ENCODE results near the gene POLR2B. TPM values are rescaled to one million over a fixed set of nuclear protein-coding genes. Genes with fewer than 3 reads are reported as not detected.
A peak's percentile ranks its signal among the peaks of the same experiment; 100 is the strongest.
"Not testable (repeated sequence)": the region's sequence is repeated elsewhere in the genome, so short reads cannot be mapped to it uniquely, and the experiment has no call there.

The POLR2B gene
- total RNA-seq, result 10 to 100 TPM; 53.3 to 79.4 (median 65.5) TPM
- polyA plus RNA-seq, result 10 to 100 TPM; 31.8 to 60.2 TPM
- long read RNA-seq, donor 1, partial matches to known transcripts, result 31 of 38 reads
- long read RNA-seq, donor 1, other reads (novel, unspliced or antisense), result 4 of 38 reads
- long read RNA-seq, donor 2, transcript POLR2B-201 (25 exons, 3,748 nt), result major isoform, 14 of 145 reads
- long read RNA-seq, donor 2, partial matches to known transcripts, result 128 of 145 reads
- long read RNA-seq, donor 2, other reads (novel, unspliced or antisense), result 0 of 145 reads
- long read RNA-seq, donor 3, full-length matches to known transcripts, result 84 of 97 reads
- long read RNA-seq, donor 3, partial matches to known transcripts, result 5 of 97 reads
- long read RNA-seq, donor 3, other reads (novel, unspliced or antisense), result 8 of 97 reads

DNA sequence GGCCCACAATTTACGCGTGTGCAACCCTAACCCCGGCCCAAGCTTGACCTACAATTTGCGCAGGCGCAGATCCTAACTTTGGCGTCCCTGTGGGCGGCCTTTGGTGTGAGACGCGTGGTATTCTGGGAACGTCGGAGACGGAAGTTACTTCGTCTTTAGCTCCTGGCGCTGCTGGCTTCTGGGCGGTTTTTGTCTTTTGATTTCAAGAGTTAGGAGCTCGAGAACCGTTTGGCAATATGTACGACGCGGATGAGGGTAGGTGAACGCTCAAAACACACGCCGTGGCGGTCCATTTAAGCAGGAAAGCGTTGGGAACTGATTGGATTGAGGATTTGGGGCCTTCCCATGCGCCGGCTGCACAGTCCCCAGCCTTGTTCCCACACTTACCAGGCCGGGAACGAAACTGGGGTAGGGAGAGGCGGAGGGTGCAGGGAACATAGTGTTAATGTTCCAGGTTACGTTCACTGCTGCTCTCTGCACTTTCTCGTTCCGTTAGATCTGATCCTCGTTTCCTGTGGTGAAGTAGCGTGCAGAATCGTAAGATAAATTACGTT, at the start of gene POLR2B:
POLR2B (plus strand) TSS at position 147 of the 554 bp plus-strand sequence; CDS start at position 237, 90 bp downstream.
- Histone ChIP-seq H3K27me3 (no peaks in the 10 kb centered on the region), H3K4me1 (ENCODE audit: insufficient read depth) (peaks cover 20% of the 10 kb centered on the region), H3K9me3 (no peaks in the 10 kb centered on the region), H3K27ac (peak within 1 kb of the TSS; percentile 70 to 88), H3K4me3 (peak within 1 kb of the TSS; percentile 90), H3K36me3 (no peaks in the 10 kb centered on the region)
- WGBS, 3 donors, result 0% methylated on average over 37 of the region's 37 CpGs
- peak; percentile 89 to 93 (median 92) for DNase-seq
- intact Hi-C loops (cut with DNase I), result loop anchor here in 1 of 4 donors (5.0 kb wide), 1 partner anchor 72 kb away; the partner anchor contains the start of gene REST
- TF ChIP-seq EP300 (IDR thresholded peaks at IDR 0.05) (no peak), POLR2A (IDR thresholded peaks at IDR 0.05) (peak; percentile 64)

DNA sequence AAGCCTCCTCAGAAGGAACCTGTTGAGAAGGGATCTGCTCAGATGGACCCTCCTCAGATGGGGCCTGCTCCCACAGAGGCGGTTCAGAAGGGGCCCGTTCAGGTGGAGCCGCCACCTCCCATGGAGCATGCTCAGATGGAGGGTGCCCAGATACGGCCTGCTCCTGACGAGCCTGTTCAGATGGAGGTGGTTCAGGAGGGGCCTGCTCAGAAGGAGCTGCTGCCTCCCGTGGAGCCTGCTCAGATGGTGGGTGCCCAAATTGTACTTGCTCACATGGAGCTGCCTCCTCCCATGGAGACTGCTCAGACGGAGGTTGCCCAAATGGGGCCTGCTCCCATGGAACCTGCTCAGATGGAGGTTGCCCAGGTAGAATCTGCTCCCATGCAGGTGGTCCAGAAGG, 48.1 kb upstream of the POLR2B start:
- Histone ChIP-seq H3K27ac (no peak overlapping the region), H3K9me3 (no peaks in the 10 kb centered on the region), H3K4me3 (no peak overlapping the region), H3K4me1 (ENCODE audit: insufficient read depth) (no peaks in the 10 kb centered on the region), H3K36me3 (no peaks in the 10 kb centered on the region), H3K27me3 (no peaks in the 10 kb centered on the region)
- WGBS, 3 donors, result 95 to 97% (median 96%) methylated on average over 7 of the region's 7 CpGs
- intact Hi-C loops (cut with DNase I), result no loop called here
- TF ChIP-seq, protein P1, sequence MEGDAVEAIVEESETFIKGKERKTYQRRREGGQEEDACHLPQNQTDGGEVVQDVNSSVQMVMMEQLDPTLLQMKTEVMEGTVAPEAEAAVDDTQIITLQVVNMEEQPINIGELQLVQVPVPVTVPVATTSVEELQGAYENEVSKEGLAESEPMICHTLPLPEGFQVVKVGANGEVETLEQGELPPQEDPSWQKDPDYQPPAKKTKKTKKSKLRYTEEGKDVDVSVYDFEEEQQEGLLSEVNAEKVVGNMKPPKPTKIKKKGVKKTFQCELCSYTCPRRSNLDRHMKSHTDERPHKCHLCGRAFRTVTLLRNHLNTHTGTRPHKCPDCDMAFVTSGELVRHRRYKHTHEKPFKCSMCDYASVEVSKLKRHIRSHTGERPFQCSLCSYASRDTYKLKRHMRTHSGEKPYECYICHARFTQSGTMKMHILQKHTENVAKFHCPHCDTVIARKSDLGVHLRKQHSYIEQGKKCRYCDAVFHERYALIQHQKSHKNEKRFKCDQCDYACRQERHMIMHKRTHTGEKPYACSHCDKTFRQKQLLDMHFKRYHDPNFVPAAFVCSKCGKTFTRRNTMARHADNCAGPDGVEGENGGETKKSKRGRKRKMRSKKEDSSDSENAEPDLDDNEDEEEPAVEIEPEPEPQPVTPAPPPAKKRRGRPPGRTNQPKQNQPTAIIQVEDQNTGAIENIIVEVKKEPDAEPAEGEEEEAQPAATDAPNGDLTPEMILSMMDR (IDR thresholded peaks at IDR 0.05), result no peak
- no peak for TF ChIP-seq POLR2A (IDR thresholded peaks at IDR 0.05)
- DNase-seq, result no peak

DNA sequence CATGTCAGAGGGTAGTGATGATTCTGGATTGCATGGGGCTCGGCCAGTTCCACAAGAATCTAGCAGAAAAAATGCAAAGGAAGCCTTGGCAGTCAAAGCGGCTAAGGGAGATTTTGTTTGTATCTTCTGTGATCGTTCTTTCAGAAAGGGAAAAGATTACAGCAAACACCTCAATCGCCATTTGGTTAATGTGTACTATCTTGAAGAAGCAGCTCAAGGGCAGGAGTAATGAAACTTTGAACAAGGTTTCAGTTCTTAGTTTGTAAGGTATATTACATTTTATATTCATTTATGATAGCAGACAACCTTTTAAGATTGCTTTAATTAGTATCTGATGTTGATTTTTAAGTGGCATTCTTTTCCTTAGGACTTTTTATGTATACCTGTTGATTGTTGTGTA, 46.8 kb upstream of the POLR2B start:
- intact Hi-C loops (cut with DNase I), result no loop called here
- H3K36me3 ChIP-seq, result no peaks in the 10 kb centered on the region
- TF ChIP-seq, protein P1 (IDR thresholded peaks at IDR 0.05), result no peak
- no peak for TF ChIP-seq EP300 (IDR thresholded peaks at IDR 0.05)
- TF ChIP-seq POLR2A (IDR thresholded peaks at IDR 0.05), result no peak
- H3K4me3 ChIP-seq, result no peak overlapping the region
- DNase-seq, result no peak
- H3K9me3 ChIP-seq, result no peaks in the 10 kb centered on the region
- H3K27ac ChIP-seq, result no peak overlapping the region
- no peaks in the 10 kb centered on the region for H3K27me3 ChIP-seq
- H3K4me1 ChIP-seq (ENCODE audit: insufficient read depth), result no peaks in the 10 kb centered on the region
- 56 to 69% (median 61%) methylated on average over 4 of the region's 4 CpGs for whole genome bisulfite sequencing, 3 donors

DNA sequence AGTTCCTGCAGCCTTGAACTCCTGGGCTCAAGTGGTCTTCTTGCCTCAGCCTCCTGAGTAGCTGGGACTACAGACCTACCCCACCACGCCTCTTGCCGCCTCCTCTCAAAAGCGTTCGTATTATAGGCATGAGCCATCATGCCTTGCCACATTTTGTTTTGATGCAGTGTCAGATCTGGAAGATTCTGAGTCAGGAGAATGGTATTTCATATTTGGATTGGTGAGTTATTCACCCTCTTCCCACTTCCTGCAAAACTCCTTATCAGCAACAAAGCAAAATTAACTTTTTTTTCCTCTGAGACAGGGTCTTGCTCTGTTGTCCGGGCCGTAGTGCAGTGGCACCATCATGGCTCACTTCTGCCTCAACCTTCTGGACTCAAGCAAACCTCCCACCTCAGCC, 41.4 kb upstream of the POLR2B start:
- Histone ChIP-seq H3K27me3 (no peaks in the 10 kb centered on the region), H3K4me3 (no peak overlapping the region), H3K36me3 (no peaks in the 10 kb centered on the region), H3K9me3 (no peaks in the 10 kb centered on the region), H3K4me1 (ENCODE audit: insufficient read depth) (no peaks in the 10 kb centered on the region), H3K27ac (no peak overlapping the region)
- 77 to 88% (median 77%) methylated on average over 6 of the region's 6 CpGs for WGBS, 3 donors
- DNase-seq, result no peak
- intact Hi-C loops (cut with DNase I), result no loop called here
- no peak for TF ChIP-seq EP300 (IDR thresholded peaks at IDR 0.05)
- TF ChIP-seq, protein P1 (IDR thresholded peaks at IDR 0.05), result no peak
- TF ChIP-seq POLR2A (IDR thresholded peaks at IDR 0.05), result no peak

DNA sequence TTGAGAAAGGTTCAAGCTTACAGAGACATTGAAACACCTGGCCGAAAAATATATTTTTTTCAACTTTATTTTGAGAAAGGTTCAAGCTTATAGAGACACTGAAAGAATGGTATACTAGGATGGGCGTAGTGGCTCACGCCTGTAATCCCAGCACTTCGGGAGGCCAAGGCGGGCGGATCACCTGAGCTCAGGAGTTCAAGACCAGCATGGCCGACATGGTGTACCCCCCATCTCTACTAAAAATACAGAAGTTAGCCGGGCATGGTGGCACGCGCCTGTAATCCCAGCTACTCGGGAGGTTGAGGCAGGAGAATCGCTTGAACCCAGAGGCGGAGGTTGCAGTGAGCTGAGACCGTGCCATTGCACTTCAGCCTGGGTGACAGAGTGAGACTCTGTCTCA, 38.9 kb upstream of the POLR2B start:
- H3K27me3 ChIP-seq; H3K4me1 ChIP-seq (ENCODE audit: insufficient read depth); DNase-seq; H3K4me3 ChIP-seq; H3K36me3 ChIP-seq; H3K27ac ChIP-seq; intact Hi-C loops (cut with DNase I); H3K9me3 ChIP-seq: not testable (repeated sequence)
- WGBS, 3 donors, result 96 to 98% (median 97%) methylated on average over 14 of the region's 14 CpGs
